GM12878 (cell line): ENCODE data around the gene CYTH3. TPM values are rescaled to one million over a fixed set of nuclear protein-coding genes. Genes with fewer than 3 reads are reported as not detected.

Experiments used
- ATAC-seq: fragments of 200-7000 bp; cut with Tn5 transposase; 3 replicates; pipeline ENCODE4 v1.9.1; 2020; ENCODE audit warnings: mild to moderate bottlenecking, moderate library complexity
- BruUV-seq: library from RNA; stranded (reverse); fragments of 400-500 nt; replicated peaks from 2 replicates; lab custom pipeline; 2021; lab: Mats Ljungman, UMichigan
- CTCF ChIA-PET: fragments of 300-600 bp; sonication (Branson Sonifier 250); formaldehyde crosslinking; extraction: SDS; loops from one replicate; lab custom pipeline; 2021; ENCODE audit warnings: inconsistent platforms; lab: Yijun Ruan, JAX
- POLR2A ChIA-PET: fragments of 350-600 bp; formaldehyde crosslinking; extraction: SDS; loops from one replicate; lab custom pipeline; 2021; ENCODE audit warnings: inconsistent platforms; lab: Charles Lee
- RAD21 ChIA-PET: fragments of 300-600 bp; sonication (Branson Sonifier 250); formaldehyde crosslinking; loops from one replicate; lab custom pipeline; 2023; ENCODE audit warnings: antibody characterized with exemption; ENCODE audit not compliant: unreplicated experiment; lab: Charles Lee
- SMC1A ChIA-PET: fragments of 300-600 bp; sonication (Branson Sonifier 250); formaldehyde crosslinking; loops from one replicate; lab custom pipeline; 2023; ENCODE audit not compliant: unreplicated experiment, uncharacterized antibody; lab: Charles Lee
- DNase-seq: peaks from one replicate; pipeline ENCODE4 v3.0.0-alpha.2; 2011; ENCODE audit warnings: low read depth, low spot score
- FAIRE-seq: peaks from 3 replicates; lab custom pipeline; 2011; peaks lifted over from hg19 to GRCh38; lab: Jason Lieb, UNC
- H2AFZ ChIP-seq: 2 replicates; pipeline ENCODE4 v1.6.0; 2011; ENCODE audit warnings: low read depth, low read length, control low read depth; ENCODE audit not compliant: control insufficient read depth
- H3K27ac ChIP-seq: 2 replicates; pipeline ENCODE4 v1.5.1; 2011; ENCODE audit warnings: control low read depth; ENCODE audit not compliant: control insufficient read depth, insufficient read depth
- H3K27me3 ChIP-seq, 2 experiments: replicated peaks in 1 of 2; 2 replicates each; pipeline versions ENCODE4 v1.6.0 to v1.6.1; 2011; ENCODE audit warnings: low read length in 1 of 2; ENCODE audit not compliant: control insufficient read depth in 2 of 2, insufficient read depth in 2 of 2
- H3K36me3 ChIP-seq, 2 experiments: 2 replicates each; pipeline ENCODE4 v1.5.1; 2011; ENCODE audit warnings: low read length in 1 of 2; ENCODE audit not compliant: control insufficient read depth in 2 of 2, insufficient read depth in 2 of 2
- H3K4me1 ChIP-seq: 2 replicates; pipeline ENCODE4 v1.6.1; 2011; ENCODE audit warnings: mild to moderate bottlenecking, low read length, moderate library complexity, mixed read lengths; ENCODE audit not compliant: control insufficient read depth, insufficient read depth
- H3K4me2 ChIP-seq: 2 replicates; pipeline ENCODE4 v1.6.0; 2011; ENCODE audit warnings: control low read depth; ENCODE audit not compliant: control insufficient read depth, insufficient read depth
- H3K4me3 ChIP-seq: fragments of 200-600 bp; sonication (generic); 2 replicates; pipeline ENCODE4 v1.5.1; 2016
- H3K79me2 ChIP-seq: 2 replicates; pipeline ENCODE4 v1.6.0; 2011; ENCODE audit warnings: low read length; ENCODE audit not compliant: control insufficient read depth, insufficient read depth
- H3K9ac ChIP-seq: 2 replicates; pipeline ENCODE4 v1.8.0; 2011; ENCODE audit warnings: low read length, control low read depth, mixed read lengths; ENCODE audit not compliant: control insufficient read depth, insufficient read depth
- H3K9me3 ChIP-seq: replicated peaks from 3 replicates; pipeline ENCODE4 v1.5.1; 2011; ENCODE audit warnings: mild to moderate bottlenecking, low read length; ENCODE audit not compliant: control insufficient read depth, insufficient read depth
- H4K20me1 ChIP-seq: 2 replicates; pipeline ENCODE4 v1.6.0; 2011; ENCODE audit not compliant: control insufficient read depth, insufficient read depth
- ESRRA ChIP-seq: IDR thresholded peaks from 2 replicates; pipeline ENCODE4 v1.6.1; 2012; ENCODE audit warnings: mild to moderate bottlenecking, low read length, improper control_type of control experiment
- LARP7 ChIP-seq: fragments of 450-650 bp; IDR thresholded peaks from 2 replicates; pipeline ENCODE4 v1.6.1; 2017; ENCODE audit warnings: mild to moderate bottlenecking
- STAT1 ChIP-seq: fragments of 450-650 bp; conservative IDR thresholded peaks from 2 replicates; pipeline ENCODE4 v1.6.1; 2014; ENCODE audit warnings: antibody characterized with exemption, mild to moderate bottlenecking
- ZNF592 ChIP-seq: fragments of 450-650 bp; IDR thresholded peaks from 2 replicates; pipeline ENCODE4 v1.6.1; 2017; ENCODE audit warnings: mild to moderate bottlenecking, moderate library complexity
- WGBS: methylation state at CpG from one replicate; pipeline ENCODE4 v1.1.6; 2016; ENCODE audit warnings: low lambda C conversion rate; ENCODE audit not compliant: insufficient replicate concordance, insufficient coverage; ENCODE audit errors: missing lambda C conversion rate; 5-methylcytosine and 5-hydroxymethylcytosine counted together
- in situ Hi-C: fragments of 300-500 bp; cut with MboI; formaldehyde crosslinking; loops from 9 replicates; pipeline ENCODE4 v1.14.3; 2018; ENCODE audit warnings: mixed read lengths
- intact Hi-C: fragments of 100-400 bp; cut with micrococcal nuclease; formaldehyde crosslinking; loops from one replicate; pipeline ENCODE4 v1.14.2; 2022; ENCODE audit not compliant: unreplicated experiment
- polyA plus RNA-seq, 11 experiments: library from polyadenylated mRNA; depleted of rRNA in 4 of 11; unstranded in 6 of 11; stranded (reverse) in 5 of 11; fragments of >200 nt; fragmentation: Nextera tagmentation in 4 of 11; fragmentation: Illumina TruSeq in 1 of 11; extraction: Ambion mirVana in 4 of 11; extraction: Trizol in 1 of 11; gene quantifications; 1 replicate in 1 of 11; 2 replicates in 10 of 11; pipeline versions ENCODE4 v1.2.1 to v1.2.3, GENCODE V29; 2011 to 2016; ENCODE audit warnings: inconsistent platforms in 2 of 11, missing spikeins in 2 of 11, low read depth in 1 of 11
- total RNA-seq, 4 experiments: library from RNA; depleted of rRNA in 3 of 4; stranded (reverse); fragments of >200 nt in 3 of 4; fragmentation: Illumina TruSeq in 1 of 4; extraction: Trizol in 1 of 4; gene quantifications; 2 replicates each; pipeline versions ENCODE4 v1.2.1 to v1.2.3, GENCODE V29; 2013 to 2021
- TF ChIP-seq, protein P1 (sequence below): fragments of 450-650 bp; formaldehyde crosslinking; IDR thresholded peaks from 2 replicates; pipeline ENCODE4 v1.5.0; 2022; ENCODE audit warnings: mild to moderate bottlenecking, missing genetic modification characterization

CYTH3 gene
- total and polyA plus RNA-seq, 10 of the 15 experiments (the other 5 are each of a cell fraction or from before 2014, with no cell fraction given): 0.45 to 28.2 (median 15.7) TPM

DNA sequence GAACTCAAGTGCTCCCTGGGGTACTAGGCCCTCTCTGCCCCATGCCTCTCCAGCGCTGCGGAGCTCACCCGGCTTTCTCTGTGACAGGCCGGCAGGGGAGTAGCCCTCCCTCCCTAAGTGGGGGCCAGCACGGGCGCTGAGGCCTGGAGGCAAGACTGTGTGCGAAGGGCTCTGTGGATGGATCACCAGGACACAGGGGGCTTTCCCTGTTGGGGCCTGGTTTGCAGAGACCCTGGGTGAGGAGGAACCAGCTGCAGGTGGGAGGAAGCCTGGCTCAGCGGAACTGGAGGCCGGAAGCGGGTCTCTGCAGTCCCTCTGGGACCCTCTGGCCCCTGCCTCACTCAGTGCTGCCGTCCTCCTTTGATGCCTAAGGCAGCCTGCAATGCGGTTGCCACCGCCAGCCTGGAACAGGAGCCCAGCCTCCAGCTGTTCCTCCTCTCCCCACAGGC is 106.0 kb downstream of the CYTH3 start:
- ChIA-PET POLR2A (no interaction called here), CTCF (interaction anchor here (0.6 to 1.6 kb wide), 2 partner anchors 105 to 155 kb away, joined by 3 to 5 read pairs; no protein-coding TSS in a partner anchor), RAD21 (no interaction called here), SMC1A (no interaction called here)
- peaks cover 3 to 18% of the 10 kb centered on the region in 2 experiments; a peak in 3 of 4 replicates for H3K36me3 ChIP-seq
- H3K4me1 ChIP-seq: peaks cover 11% of the 10 kb centered on the region
- no peak overlapping the region for H3K9ac ChIP-seq
- TF ChIP-seq STAT1 (no peak), LARP7 (no peak), ESRRA (no peak), ZNF592 (no peak)
- TF ChIP-seq, protein P1, sequence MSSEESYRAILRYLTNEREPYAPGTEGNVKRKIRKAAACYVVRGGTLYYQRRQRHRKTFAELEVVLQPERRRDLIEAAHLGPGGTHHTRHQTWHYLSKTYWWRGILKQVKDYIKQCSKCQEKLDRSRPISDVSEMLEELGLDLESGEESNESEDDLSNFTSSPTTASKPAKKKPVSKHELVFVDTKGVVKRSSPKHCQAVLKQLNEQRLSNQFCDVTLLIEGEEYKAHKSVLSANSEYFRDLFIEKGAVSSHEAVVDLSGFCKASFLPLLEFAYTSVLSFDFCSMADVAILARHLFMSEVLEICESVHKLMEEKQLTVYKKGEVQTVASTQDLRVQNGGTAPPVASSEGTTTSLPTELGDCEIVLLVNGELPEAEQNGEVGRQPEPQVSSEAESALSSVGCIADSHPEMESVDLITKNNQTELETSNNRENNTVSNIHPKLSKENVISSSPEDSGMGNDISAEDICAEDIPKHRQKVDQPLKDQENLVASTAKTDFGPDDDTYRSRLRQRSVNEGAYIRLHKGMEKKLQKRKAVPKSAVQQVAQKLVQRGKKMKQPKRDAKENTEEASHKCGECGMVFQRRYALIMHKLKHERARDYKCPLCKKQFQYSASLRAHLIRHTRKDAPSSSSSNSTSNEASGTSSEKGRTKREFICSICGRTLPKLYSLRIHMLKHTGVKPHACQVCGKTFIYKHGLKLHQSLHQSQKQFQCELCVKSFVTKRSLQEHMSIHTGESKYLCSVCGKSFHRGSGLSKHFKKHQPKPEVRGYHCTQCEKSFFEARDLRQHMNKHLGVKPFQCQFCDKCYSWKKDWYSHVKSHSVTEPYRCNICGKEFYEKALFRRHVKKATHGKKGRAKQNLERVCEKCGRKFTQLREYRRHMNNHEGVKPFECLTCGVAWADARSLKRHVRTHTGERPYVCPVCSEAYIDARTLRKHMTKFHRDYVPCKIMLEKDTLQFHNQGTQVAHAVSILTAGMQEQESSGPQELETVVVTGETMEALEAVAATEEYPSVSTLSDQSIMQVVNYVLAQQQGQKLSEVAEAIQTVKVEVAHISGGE (CRISPR knock-in tag): no peak
- 39% methylated on average over 13 of the region's 13 CpGs for WGBS
- H3K27me3 ChIP-seq: no peaks in the 10 kb centered on the region
- no peak overlapping the region for H3K4me2 ChIP-seq
- ATAC-seq (no peak; the same call in 2 of the 3 replicates), FAIRE-seq (no peak), DNase-seq (no peak)
- intact Hi-C loops (no loop called here), in situ Hi-C loops (no loop called here)
- H4K20me1 ChIP-seq: no peaks in the 10 kb centered on the region
- H3K79me2 ChIP-seq: no peaks in the 10 kb centered on the region
- no TSS peak for BruUV-seq
- no peaks in the 10 kb centered on the region for H3K9me3 ChIP-seq
- no peak overlapping the region for H3K27ac ChIP-seq
- H2AFZ ChIP-seq: no peak overlapping the region
- H3K4me3 ChIP-seq: no peak overlapping the region
